GM18868 (cell line): ENCODE measurements around the gene ARHGEF17.
A peak's percentile ranks its signal among the peaks of the same experiment; 100 is the strongest.

ENCODE experiments used
- ATAC-seq: cut with Tn5 transposase; IDR thresholded peaks from one replicate; pipeline ENCODE4 v1.9.1; 2021; ENCODE audit warnings: mild to moderate bottlenecking, moderate library complexity; ENCODE audit not compliant: unreplicated experiment

The ARHGEF17 gene

GRCh38 chr11:73404048-73404447 lies 96.0 kb downstream of the ARHGEF17 start:
- ATAC-seq = no peak

- no peak for ATAC-seq
Observed at GRCh38 chr11:73404506-73405145, 96.5 kb downstream of the ARHGEF17 start.

GRCh38 chr11:73405146-73405510 lies 97.1 kb downstream of the ARHGEF17 start:
- no peak for ATAC-seq

- ATAC-seq = no peak
Observed at GRCh38 chr11:73406131-73406530, 98.1 kb downstream of the ARHGEF17 start.

GRCh38 chr11:73406619-73407018 lies 98.5 kb downstream of the ARHGEF17 start:
- ATAC-seq = no peak

- no peak for ATAC-seq
Observed at GRCh38 chr11:73409431-73409830, 101.4 kb downstream of the ARHGEF17 start.

GRCh38 chr11:73410627-73411026 lies 102.6 kb downstream of the ARHGEF17 start:
- no peak for ATAC-seq

GRCh38 chr11:73411031-73411430 lies 103.0 kb downstream of the ARHGEF17 start:
- no peak for ATAC-seq

GRCh38 chr11:73412308-73412707 lies 104.2 kb downstream of the ARHGEF17 start:
- no peak for ATAC-seq

- ATAC-seq = no peak
Observed at GRCh38 chr11:73413256-73413655, 105.2 kb downstream of the ARHGEF17 start.

GRCh38 chr11:73414977-73415651 lies 107.0 kb downstream of the ARHGEF17 start:
- peak; percentile 40 for ATAC-seq

GRCh38 chr11:73415854-73416615 lies 108.0 kb downstream of the ARHGEF17 start:
- no peak for ATAC-seq

- no peak for ATAC-seq
Observed at GRCh38 chr11:73416786-73417185, 108.7 kb downstream of the ARHGEF17 start.
